OCI-LY7 (cell line): Measurements from ENCODE around the gene TNNT1. TPM values are rescaled to one million over a fixed set of nuclear protein-coding genes. Genes with fewer than 3 reads are reported as not detected.

Experiments used
- BruUV-seq: library from RNA; stranded (reverse); fragments of 400-500 nt; replicated peaks from 2 replicates; lab custom pipeline; 2021; lab: Mats Ljungman, UMichigan
- CTCF ChIA-PET: fragments of 300-600 bp; sonication (Branson Sonifier 250); formaldehyde crosslinking; loops from one replicate; lab custom pipeline; 2022; ENCODE audit warnings: antibody characterized with exemption; ENCODE audit not compliant: unreplicated experiment; lab: Charles Lee
- POLR2A ChIA-PET: fragments of 300-600 bp; sonication (Branson Sonifier 250); formaldehyde crosslinking; loops from one replicate; lab custom pipeline; 2022; ENCODE audit warnings: antibody characterized with exemption; lab: Charles Lee
- DNase-seq: peaks from one replicate; pipeline ENCODE4 v3.0.0-alpha.2; 2015; ENCODE audit warnings: low spot score
- H2AFZ ChIP-seq: fragments of 200-600 bp; sonication (generic), shearing (Covaris generic); 2 replicates; pipeline ENCODE4 v1.6.1; 2014; ENCODE audit warnings: mild to moderate bottlenecking, antibody characterized with exemption, low read length, moderate library complexity
- H3K27ac ChIP-seq: fragments of 200-600 bp; sonication (generic); 2 replicates; pipeline ENCODE4 v1.5.1; 2014; ENCODE audit warnings: mixed run types, low read depth, mild to moderate bottlenecking, moderate library complexity, low read length, inconsistent platforms; ENCODE audit not compliant: poor library complexity, severe bottlenecking
- H3K36me3 ChIP-seq: fragments of 200-600 bp; sonication (generic); 2 replicates; pipeline ENCODE4 v1.6.1; 2014; ENCODE audit warnings: mild to moderate bottlenecking, antibody characterized with exemption, low read length, moderate library complexity, mixed read lengths; ENCODE audit not compliant: insufficient read depth
- H3K4me1 ChIP-seq: fragments of 200-600 bp; sonication (generic); 2 replicates; pipeline ENCODE4 v1.5.1; 2014; ENCODE audit warnings: mild to moderate bottlenecking, low read length; ENCODE audit not compliant: insufficient read depth, poor library complexity, severe bottlenecking
- H3K4me2 ChIP-seq: fragments of 200-600 bp; sonication (generic); 2 replicates; pipeline ENCODE4 v1.6.1; 2014; ENCODE audit warnings: mild to moderate bottlenecking, low read length
- H3K4me3 ChIP-seq: fragments of 200-600 bp; sonication (generic); 2 replicates; pipeline ENCODE4 v1.5.1; 2014; ENCODE audit warnings: mild to moderate bottlenecking, low read depth, low read length; ENCODE audit not compliant: poor library complexity, severe bottlenecking
- H3K79me2 ChIP-seq: fragments of 200-600 bp; sonication (generic); 2 replicates; pipeline ENCODE4 v1.6.1; 2016; ENCODE audit warnings: low read depth, mild to moderate bottlenecking, low read length, moderate library complexity, mixed read lengths; ENCODE audit not compliant: insufficient read depth
- H3K9me2 ChIP-seq: fragments of 200-600 bp; sonication (generic); 2 replicates; pipeline ENCODE4 v1.6.1; 2016; ENCODE audit warnings: mild to moderate bottlenecking, low read length, mixed read lengths; ENCODE audit not compliant: insufficient read depth
- H3K9me3 ChIP-seq: fragments of 200-600 bp; sonication (generic); 2 replicates; pipeline ENCODE4 v1.6.1; 2014; ENCODE audit warnings: mild to moderate bottlenecking, mixed run types, low read length, mixed read lengths
- H4K20me1 ChIP-seq: fragments of 200-600 bp; sonication (generic); 2 replicates; pipeline ENCODE4 v1.6.1; 2014; ENCODE audit warnings: mild to moderate bottlenecking, antibody characterized with exemption, low read length, moderate library complexity, mixed read lengths; ENCODE audit not compliant: insufficient read depth
- EZH2phosphoT487 ChIP-seq: fragments of 200-600 bp; sonication (generic); IDR thresholded peaks from 2 replicates; pipeline ENCODE4 v1.6.1; 2018; ENCODE audit warnings: low read depth, borderline replicate concordance, mild to moderate bottlenecking, mixed run types, antibody characterized with exemption, low read length, moderate library complexity, mixed read lengths
- intact Hi-C: fragments of 100-400 bp; cut with micrococcal nuclease; formaldehyde crosslinking; loops from one replicate; pipeline ENCODE4 v1.10.0; 2022; ENCODE audit not compliant: unreplicated experiment
- total RNA-seq, 2 experiments: library from RNA; depleted of rRNA in 1 of 2; stranded (reverse); fragments of >200 nt in 1 of 2; shearing (Covaris generic) in 1 of 2; gene quantifications; 2 replicates each; pipeline ENCODE4 v1.2.3, GENCODE V29; 2014 to 2022
- TF ChIP-seq, protein P1 (sequence below): fragments of 200-600 bp; sonication (generic); conservative IDR thresholded peaks from 2 replicates; pipeline ENCODE4 v1.5.1; 2014; ENCODE audit warnings: mild to moderate bottlenecking, antibody characterized with exemption, low read length, moderate library complexity, mixed read lengths

TNNT1 gene
- total RNA-seq, 2 experiments from 2014 or later, result 11.2 to 21.9 TPM

DNA sequence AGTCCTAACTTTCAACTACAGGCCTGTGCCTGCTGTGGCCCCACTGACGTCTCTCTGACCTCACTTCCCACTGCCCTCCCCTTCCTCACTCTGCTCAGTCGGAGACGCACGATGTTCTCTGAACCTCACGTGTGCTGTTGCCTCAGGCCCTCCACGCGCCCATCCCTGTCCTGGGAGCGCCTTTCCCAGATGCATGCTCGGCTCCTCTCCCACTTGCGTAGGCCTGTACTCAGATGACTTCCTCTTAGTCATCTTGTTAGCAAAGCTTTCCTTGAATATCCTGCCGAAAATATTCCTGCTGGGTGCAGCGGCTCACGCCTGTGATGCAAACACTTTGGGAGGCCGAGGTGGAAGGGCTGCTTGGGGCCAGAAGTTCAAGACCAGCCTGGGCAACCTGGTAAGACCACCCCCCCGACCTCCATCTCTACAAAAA, 40.4 kb upstream of the TNNT1 start:
- ChIA-PET CTCF (no interaction called here), POLR2A (interaction anchor here (0.7 kb wide), 1 partner anchor 643 kb away, joined by 3 read pairs; no protein-coding TSS in a partner anchor)
- H3K4me1 ChIP-seq, result no peaks in the 10 kb centered on the region
- H3K4me3 ChIP-seq, result no peak overlapping the region
- H3K9me3 ChIP-seq, result no peaks in the 10 kb centered on the region
- no peaks in the 10 kb centered on the region for H3K36me3 ChIP-seq
- TF ChIP-seq, protein P1, sequence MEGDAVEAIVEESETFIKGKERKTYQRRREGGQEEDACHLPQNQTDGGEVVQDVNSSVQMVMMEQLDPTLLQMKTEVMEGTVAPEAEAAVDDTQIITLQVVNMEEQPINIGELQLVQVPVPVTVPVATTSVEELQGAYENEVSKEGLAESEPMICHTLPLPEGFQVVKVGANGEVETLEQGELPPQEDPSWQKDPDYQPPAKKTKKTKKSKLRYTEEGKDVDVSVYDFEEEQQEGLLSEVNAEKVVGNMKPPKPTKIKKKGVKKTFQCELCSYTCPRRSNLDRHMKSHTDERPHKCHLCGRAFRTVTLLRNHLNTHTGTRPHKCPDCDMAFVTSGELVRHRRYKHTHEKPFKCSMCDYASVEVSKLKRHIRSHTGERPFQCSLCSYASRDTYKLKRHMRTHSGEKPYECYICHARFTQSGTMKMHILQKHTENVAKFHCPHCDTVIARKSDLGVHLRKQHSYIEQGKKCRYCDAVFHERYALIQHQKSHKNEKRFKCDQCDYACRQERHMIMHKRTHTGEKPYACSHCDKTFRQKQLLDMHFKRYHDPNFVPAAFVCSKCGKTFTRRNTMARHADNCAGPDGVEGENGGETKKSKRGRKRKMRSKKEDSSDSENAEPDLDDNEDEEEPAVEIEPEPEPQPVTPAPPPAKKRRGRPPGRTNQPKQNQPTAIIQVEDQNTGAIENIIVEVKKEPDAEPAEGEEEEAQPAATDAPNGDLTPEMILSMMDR, result no peak
- no peak for TF ChIP-seq EZH2phosphoT487
- no peak overlapping the region for H3K4me2 ChIP-seq
- H3K9me2 ChIP-seq, result no peaks in the 10 kb centered on the region
- H2AFZ ChIP-seq, result no peak overlapping the region
- intact Hi-C loops, result no loop called here
- H3K27ac ChIP-seq, result no peak overlapping the region
- no peak for DNase-seq
- H4K20me1 ChIP-seq, result no peaks in the 10 kb centered on the region
- no TSS peak for BruUV-seq
- no peaks in the 10 kb centered on the region for H3K79me2 ChIP-seq

DNA sequence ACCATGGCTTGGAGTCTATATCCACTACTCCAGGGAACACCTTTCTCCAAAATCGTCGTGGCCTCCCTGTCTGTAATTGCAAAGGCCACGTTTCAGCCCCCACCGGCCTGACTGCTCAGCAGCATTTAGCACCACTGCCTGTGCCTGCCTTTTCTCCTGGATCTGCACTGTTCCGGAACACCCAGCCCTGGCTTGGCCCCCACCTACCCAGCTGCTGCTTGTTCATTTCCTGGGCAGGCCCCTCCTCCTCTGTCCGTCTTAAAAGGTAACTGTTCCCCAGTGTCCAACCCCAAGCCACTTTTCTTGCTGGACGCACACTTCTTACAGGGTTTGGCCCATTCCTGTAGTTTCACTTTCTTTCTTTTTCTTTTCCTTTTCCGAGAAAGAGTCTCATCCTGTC, 39.6 kb upstream of the TNNT1 start:
- POLR2A ChIA-PET, result no interaction called here
- no peaks in the 10 kb centered on the region for H3K36me3 ChIP-seq
- intact Hi-C loops, result no loop called here
- no peaks in the 10 kb centered on the region for H3K79me2 ChIP-seq
- DNase-seq, result no peak
- CTCF ChIA-PET, result no interaction called here
- H3K4me3 ChIP-seq, result no peak overlapping the region
- no peaks in the 10 kb centered on the region for H3K9me2 ChIP-seq
- no peaks in the 10 kb centered on the region for H3K9me3 ChIP-seq
- no peak overlapping the region for H3K4me2 ChIP-seq
- TF ChIP-seq EZH2phosphoT487, result no peak
- TF ChIP-seq, protein P1, result no peak
- no peak overlapping the region for H3K27ac ChIP-seq
- BruUV-seq, result no TSS peak
- no peaks in the 10 kb centered on the region for H3K4me1 ChIP-seq
- H4K20me1 ChIP-seq, result no peaks in the 10 kb centered on the region
- no peak overlapping the region for H2AFZ ChIP-seq

DNA sequence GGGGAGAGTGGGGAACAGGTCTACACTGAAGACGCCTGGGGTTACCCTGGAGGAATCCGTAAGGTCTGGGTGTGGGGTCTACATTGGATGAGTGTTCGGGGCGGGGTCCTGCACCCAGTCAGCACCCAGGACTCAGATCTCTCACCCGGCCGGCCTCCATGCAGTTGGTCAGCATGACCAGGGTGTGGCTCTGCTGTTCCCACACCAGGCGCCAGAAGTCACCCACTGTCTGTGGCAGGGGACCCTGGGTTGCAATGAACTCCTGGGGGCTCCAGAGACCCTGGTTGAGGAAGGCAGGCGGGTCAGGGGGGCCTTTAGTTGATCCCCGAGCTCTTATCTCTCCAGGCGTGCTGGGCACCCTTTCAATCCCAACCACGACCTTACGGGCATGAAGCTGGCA, 37.1 kb upstream of the TNNT1 start:
- Histone ChIP-seq H3K4me1 (no peaks in the 10 kb centered on the region), H3K27ac (no peak overlapping the region), H2AFZ (no peak overlapping the region), H3K9me3 (no peaks in the 10 kb centered on the region), H3K9me2 (no peaks in the 10 kb centered on the region), H3K4me3 (no peak overlapping the region), H3K36me3 (no peaks in the 10 kb centered on the region), H3K4me2 (no peak overlapping the region), H3K79me2 (no peaks in the 10 kb centered on the region), H4K20me1 (no peaks in the 10 kb centered on the region)
- no TSS peak for BruUV-seq
- intact Hi-C loops, result no loop called here
- ChIA-PET CTCF (no interaction called here), POLR2A (no interaction called here)
- no peak for DNase-seq
- no peak for TF ChIP-seq EZH2phosphoT487
- TF ChIP-seq, protein P1, result no peak
